ENCODE results near the gene TLN1.

Gene TLN1

GRCh38 chr9:35750256-35750531 lies 18.2 kb upstream of the TLN1 start:
- no peak for DNase-seq (ENCODE audit: low spot score)

DNA sequence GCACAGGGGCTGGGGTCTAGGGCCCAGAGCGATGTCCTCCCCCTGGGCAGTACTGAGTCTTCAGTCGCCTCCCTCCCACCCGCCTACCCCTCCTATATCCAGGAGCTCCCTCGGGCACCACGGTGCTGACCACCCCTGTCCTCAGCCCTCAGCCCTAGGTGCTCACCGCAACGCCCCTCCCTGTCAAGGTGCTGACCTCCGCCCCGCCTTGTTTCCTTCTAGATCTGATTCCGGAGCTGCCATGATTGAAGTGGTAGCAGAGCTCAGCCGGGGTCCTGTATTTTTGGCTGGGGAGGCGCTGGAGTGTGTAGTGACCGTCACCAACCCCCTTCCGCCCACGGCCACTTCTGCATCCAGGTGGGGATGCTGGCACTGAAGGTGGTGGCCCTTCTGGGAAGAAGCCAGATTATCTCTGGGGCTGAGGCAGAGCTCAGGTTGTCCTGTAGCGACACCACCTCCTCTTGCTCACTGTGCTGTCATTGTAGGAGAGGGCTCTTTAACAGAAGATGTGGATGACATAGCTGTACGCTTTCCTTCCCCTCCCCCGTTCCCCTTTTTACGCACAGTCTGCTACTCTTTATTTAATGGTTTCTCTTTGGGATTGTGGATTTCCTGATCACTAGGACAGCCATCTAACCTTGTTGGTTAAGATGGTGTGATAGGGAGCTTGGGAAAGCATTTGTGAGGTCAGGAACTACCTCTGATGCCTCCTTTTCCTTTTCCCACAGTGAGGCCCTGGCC lies 17.7 kb upstream of the TLN1 start:
- DNase-seq (ENCODE audit: low spot score) = peak; percentile 42

GRCh38 chr9:35748858-35749514 lies 17.0 kb upstream of the TLN1 start, which contains the start of the genes GBA2 and RGP1:
GBA2 (minus strand) TSS chr9:35749228; CDS start chr9:35748704, 524 bp downstream.
RGP1 (plus strand) TSS chr9:35749287; CDS start chr9:35749756, 469 bp downstream.
- DNase-seq (ENCODE audit: low spot score) = peak; percentile 86

DNA sequence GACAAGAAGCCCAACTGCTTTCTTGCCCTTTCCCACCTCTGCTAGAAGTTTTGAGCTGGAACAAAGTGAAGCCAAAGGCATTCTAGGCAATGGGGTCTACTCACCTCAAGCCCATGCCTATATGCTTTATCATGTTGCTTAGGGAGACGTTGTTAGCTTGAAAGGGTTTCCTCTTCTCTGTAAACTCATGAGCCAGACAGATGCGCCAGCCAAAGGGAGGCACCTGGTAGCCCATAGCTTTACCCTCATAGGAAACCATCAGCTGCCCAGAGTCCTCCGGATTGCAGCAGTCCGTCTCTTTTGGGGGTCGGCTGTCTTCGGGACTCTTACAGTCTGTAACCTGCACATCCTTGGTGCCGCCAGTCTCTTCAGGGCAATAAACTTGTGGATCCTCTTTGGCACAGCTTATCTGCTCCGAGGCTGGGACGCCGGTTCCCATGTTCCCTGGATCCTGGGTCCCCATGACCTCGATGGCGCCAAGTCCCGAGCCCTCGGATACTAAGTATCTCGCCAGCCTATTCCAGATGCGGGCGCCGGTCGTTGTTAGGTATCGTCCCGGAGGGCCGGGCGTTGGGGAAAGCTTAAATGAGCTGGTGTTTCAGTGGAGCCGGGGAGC lies 16.4 kb upstream of the TLN1 start:
- no peak for DNase-seq (ENCODE audit: low spot score)

- no peak for DNase-seq (ENCODE audit: low spot score)
Observed at GRCh38 chr9:35746583-35746982, 14.6 kb upstream of the TLN1 start.

GRCh38 chr9:35745569-35745968 lies 13.6 kb upstream of the TLN1 start:
- DNase-seq (ENCODE audit: low spot score) = no peak

DNA sequence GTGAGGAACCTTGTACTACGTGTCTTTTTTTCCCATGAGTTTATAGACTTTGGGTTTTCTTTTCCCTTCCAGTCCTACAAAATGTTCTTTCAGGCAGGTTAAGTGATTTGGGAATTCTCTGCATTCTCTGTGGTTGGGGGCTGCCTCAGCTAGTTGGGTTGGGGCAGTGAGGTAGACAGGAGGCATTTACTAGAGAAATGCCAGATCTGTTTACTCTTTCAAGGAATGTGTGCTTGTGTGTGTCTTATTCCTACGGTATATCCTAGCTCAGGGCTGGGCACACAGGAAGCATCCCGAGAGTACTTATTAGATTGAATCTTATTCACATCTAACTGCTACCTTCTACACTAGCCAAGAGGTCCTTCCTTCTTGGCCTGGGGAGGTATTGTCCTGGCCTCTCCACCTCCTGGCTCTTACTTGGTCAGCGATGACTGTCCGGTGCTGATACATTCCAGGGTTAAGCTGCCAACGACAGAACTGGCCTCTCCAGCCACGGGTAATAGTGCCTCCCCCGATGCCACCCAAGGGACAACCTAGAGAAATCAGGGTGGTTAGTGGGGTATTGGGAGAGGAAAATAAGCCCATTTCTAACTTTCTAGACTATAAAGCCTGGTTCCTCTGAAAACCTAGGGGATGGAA lies 12.0 kb upstream of the TLN1 start:
- DNase-seq (ENCODE audit: low spot score) = no peak

GRCh38 chr9:35743452-35743851 lies 11.5 kb upstream of the TLN1 start:
- DNase-seq (ENCODE audit: low spot score) = no peak

DNA sequence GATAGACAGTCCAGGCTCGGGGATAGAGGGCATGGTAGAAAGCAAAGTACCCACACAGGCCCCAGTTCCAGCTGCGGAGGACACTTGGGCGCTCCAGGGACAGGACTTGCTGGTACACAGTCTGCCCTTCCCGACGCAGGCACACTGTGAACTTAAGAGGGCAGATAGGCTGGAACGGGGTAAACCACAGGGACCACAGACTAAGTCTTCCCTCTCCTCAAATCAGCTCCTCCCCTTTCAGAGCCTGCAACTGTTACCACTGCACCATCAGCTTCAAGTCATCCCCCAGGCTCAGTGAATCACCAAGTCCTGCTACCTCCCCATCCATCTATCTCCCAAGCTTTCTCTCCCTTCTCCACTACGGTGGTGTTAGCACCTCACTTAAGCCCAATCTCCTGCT lies 9.7 kb upstream of the TLN1 start:
- DNase-seq (ENCODE audit: low spot score) = no peak

- DNase-seq (ENCODE audit: low spot score) = no peak
Observed at GRCh38 chr9:35740243-35740642, 8.2 kb upstream of the TLN1 start.

- no peak for DNase-seq (ENCODE audit: low spot score)
Observed at GRCh38 chr9:35738924-35739323, 6.9 kb upstream of the TLN1 start.

DNA sequence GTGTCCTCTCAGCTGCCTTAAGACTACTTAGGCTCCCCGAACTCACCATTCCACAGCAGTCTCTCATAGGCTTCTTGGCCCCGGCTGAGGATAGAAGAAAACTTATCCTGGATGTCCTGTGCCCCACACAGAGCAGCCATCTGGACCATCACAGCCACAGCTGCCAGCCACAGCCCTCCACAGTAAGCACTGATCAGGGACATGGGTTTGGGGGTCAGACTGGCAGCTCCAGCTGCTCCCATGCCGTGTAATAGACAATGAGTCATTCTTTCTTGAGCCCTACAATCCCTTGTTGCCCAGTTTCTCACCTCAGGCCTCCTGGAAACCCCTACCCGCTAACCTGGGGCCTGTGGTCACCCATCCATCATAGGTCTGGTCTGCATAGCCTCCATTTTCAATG lies 6.2 kb upstream of the TLN1 start:
- no peak for DNase-seq (ENCODE audit: low spot score)

- no peak for DNase-seq (ENCODE audit: low spot score)
Observed at GRCh38 chr9:35737143-35737542, 5.1 kb upstream of the TLN1 start.

DNA sequence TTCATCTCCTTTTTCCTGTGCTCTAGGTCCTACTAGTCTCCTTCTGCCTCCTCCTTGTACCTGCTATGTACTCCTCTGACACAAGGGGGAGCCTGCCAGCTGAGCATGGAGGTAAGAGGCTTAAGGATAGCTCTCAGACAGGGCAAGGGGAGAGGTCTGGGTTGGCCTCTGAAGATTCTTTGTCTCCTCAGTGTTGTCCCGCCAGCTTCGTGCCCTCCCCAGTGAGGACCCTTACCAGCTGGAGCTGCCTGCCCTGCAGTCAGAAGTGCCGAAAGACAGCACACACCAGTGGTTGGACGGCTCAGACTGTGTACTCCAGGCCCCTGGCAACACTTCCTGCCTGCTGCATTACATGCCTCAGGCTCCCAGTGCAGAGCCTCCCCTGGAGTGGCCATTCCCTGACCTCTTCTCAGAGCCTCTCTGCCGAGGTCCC lies 4.2 kb upstream of the TLN1 start:
- no peak for DNase-seq (ENCODE audit: low spot score)

DNA sequence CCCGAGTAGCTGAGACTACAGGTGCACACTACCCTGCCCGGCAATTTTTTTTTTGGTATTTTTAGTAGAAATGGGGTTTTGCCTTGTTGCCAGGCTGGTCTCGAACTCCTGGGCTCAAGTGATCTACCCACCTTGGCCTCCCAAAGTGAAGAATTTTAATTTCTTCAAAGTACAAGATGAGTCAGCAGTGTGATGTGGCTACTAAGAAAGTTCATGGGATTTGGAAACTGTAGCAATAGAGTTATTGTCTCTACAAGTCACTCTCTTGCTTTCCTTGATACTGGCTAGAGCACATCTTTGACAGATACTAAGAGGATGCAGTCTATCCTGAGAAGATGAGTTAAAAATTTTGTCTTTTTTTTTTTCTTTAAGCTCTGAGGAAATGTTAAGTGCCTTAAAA lies 2.1 kb upstream of the TLN1 start:
- DNase-seq (ENCODE audit: low spot score) = no peak

- no peak for DNase-seq (ENCODE audit: low spot score)
Observed at GRCh38 chr9:35732800-35733541, 976 bp upstream of the TLN1 start.

DNA sequence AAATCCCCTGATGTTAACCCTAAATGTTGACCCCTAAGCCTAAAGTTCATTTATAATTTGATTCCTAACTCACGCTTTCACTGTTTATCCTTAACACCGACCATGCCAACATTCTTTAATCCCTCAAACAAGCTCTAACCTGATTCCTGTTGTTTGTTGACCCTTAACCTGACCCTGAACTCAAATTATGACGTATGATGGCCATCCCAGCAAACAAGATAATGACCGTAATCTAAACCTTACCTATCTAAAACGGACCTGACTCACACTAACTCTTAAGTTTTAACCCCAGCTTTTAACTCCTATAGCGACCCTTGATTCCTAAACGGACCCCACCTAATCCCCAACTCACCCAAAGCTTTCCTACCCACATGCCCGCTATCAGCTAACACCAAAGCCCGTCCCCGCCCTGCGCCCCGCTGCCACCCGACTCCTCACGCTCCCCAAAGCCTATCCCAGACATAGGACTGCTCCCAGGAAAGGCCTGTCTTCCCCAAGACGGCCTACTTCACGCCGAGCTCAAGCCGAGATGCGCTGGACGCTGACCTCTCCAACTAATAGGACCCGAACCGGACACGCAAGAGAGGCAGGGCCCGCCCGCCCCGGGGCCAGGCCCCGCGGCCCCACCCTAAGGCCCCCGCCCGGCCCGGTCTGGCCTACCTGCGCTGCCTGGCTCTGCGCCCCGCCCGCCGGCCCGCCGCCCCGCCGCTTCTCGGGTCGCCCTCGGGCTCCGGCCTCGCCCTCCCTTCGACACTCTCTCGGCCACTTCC lies 395 bp downstream of the TLN1 start:
- no peak for DNase-seq (ENCODE audit: low spot score)

- no peak for DNase-seq (ENCODE audit: low spot score)
Observed at GRCh38 chr9:35730486-35730854, 1.5 kb downstream of the TLN1 start.

DNA sequence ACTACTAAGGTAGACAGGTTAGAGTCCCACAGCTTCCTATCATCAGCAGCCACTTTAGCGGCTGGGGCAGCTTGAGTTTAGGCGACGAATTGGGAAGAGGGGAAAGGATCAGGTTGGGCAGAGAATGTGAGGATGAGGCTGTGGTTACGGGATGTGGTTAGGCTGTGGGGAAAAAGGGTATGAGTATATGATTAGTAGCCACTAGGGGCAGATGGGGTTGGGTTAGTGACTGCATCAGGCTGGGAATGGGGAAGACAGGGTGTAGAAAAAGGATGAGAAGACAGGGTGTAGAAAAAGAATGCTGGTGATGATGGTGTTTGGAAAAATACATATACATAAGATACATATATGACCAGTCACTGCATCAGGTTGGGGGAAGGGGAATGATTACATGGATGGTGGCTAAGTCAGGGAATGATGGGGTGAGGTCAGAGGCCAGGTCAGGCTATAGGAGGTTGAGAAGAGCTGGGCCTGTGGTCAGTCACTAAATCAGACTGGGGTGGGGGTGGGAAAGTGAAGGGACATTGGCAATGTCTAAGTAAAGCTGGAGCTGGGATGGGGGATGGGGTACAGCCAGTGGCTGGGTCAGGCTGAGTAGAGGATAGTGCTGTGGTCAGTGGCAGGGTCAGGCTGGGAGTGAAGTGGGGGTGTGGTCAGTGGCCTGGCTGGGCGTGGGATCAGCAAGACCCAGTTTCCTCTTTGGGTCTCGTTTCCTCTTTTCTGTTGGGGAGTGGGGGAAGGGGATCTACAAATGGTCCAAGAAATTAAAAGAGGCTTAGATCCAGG lies 2.1 kb downstream of the TLN1 start:
- DNase-seq (ENCODE audit: low spot score) = no peak

- DNase-seq (ENCODE audit: low spot score) = no peak
Observed at GRCh38 chr9:35729101-35729500, 2.9 kb downstream of the TLN1 start.
